HFFc6 (cell line): ENCODE data around the gene CARMIL1. TPM values are rescaled to one million over a fixed set of nuclear protein-coding genes. Genes with fewer than 3 reads are reported as not detected.

Source experiments
- DNase-seq: peaks from one replicate; pipeline ENCODE4 v3.0.0-alpha.2; 2018
- H3K27ac Mint-ChIP-seq: 2 replicates; pipeline ENCODE4 v1.8.0; 2020; ENCODE audit warnings: mild to moderate bottlenecking, mixed read lengths
- H3K27me3 Mint-ChIP-seq: 2 replicates; pipeline ENCODE4 v1.8.0; 2021; ENCODE audit warnings: mild to moderate bottlenecking, moderate library complexity, mixed read lengths; ENCODE audit not compliant: insufficient read depth
- H3K36me3 Mint-ChIP-seq: 2 replicates; pipeline ENCODE4 v1.8.0; 2021; ENCODE audit warnings: low read depth, mixed read lengths
- H3K4me1 Mint-ChIP-seq: 2 replicates; pipeline ENCODE4 v1.8.0; 2020; ENCODE audit warnings: low read depth, mixed read lengths
- H3K4me3 Mint-ChIP-seq: 2 replicates; pipeline ENCODE4 v1.8.0; 2020; ENCODE audit warnings: mild to moderate bottlenecking, moderate library complexity, mixed read lengths
- H3K9me3 Mint-ChIP-seq: 2 replicates; pipeline ENCODE4 v1.8.0; 2020; ENCODE audit warnings: mild to moderate bottlenecking, mixed read lengths
- total RNA-seq, 6 experiments: library from RNA; stranded (reverse); fragmentation: NEBNext Ultra II Directional; extraction: Animal tissue kit (Norgen Biotek cat#: 25700); gene quantifications; 2 replicates in 1 of 6; 3 replicates in 5 of 6; pipeline ENCODE4 v1.2.3, GENCODE V29; 2021
- TF ChIP-seq, protein P1 (sequence below): fragments of 200-600 bp; sonication (generic); IDR thresholded peaks from 2 replicates; pipeline ENCODE4 v1.5.0; 2021; ENCODE audit warnings: antibody characterized with exemption, mild to moderate bottlenecking

The CARMIL1 gene
- total RNA-seq, 6 experiments from 2014 or later: 12.2 to 15.6 (median 13.7) TPM

DNA sequence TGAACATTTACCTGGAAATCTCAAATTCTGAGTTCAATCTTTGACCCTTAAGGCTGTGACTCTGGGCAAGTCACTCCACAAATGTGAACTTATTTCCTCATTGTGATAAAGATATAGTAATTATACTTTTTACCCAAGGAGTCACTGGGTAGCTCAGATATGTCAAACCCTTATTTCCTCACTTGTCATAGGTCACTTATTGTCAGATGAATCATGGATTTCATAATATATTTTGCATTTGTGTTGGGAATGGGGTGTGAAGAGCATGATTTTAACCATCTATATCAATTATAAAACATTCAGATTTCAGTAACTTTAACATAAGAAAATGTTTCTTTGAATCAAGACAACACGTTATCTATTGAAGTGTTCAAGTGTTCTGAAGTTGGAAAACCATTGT lies 3.7 kb upstream of the CARMIL1 start:
- Mint-ChIP-seq H3K27ac (no peak overlapping the region), H3K9me3 (no peaks in the 10 kb centered on the region), H3K27me3 (peaks cover 4% of the 10 kb centered on the region), H3K4me1 (peaks cover 34% of the 10 kb centered on the region), H3K36me3 (no peaks in the 10 kb centered on the region), H3K4me3 (no peak overlapping the region)
- TF ChIP-seq, protein P1, sequence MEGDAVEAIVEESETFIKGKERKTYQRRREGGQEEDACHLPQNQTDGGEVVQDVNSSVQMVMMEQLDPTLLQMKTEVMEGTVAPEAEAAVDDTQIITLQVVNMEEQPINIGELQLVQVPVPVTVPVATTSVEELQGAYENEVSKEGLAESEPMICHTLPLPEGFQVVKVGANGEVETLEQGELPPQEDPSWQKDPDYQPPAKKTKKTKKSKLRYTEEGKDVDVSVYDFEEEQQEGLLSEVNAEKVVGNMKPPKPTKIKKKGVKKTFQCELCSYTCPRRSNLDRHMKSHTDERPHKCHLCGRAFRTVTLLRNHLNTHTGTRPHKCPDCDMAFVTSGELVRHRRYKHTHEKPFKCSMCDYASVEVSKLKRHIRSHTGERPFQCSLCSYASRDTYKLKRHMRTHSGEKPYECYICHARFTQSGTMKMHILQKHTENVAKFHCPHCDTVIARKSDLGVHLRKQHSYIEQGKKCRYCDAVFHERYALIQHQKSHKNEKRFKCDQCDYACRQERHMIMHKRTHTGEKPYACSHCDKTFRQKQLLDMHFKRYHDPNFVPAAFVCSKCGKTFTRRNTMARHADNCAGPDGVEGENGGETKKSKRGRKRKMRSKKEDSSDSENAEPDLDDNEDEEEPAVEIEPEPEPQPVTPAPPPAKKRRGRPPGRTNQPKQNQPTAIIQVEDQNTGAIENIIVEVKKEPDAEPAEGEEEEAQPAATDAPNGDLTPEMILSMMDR: no peak
- DNase-seq: no peak

DNA sequence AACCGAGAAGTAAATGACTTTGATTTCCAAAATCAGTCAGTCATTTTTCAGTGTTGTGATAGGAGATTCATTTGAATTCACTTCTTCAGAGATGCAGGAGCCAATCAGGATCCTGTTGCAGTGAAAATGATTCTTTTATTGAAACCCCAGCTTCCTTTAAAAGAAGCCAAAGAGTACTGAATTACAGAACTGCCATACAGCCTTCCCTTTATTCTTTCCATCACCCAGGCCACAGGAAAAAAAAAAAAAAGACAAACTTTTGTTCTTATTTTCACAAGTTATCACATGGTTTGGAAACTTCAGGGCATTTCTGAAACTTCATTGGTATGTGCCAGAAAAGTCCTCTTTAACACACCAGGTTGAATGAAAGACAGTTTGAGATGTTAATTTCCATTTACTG lies 1.8 kb upstream of the CARMIL1 start:
- Mint-ChIP-seq H3K36me3 (no peaks in the 10 kb centered on the region), H3K4me3 (no peak overlapping the region), H3K27me3 (peaks cover 4% of the 10 kb centered on the region), H3K27ac (no peak overlapping the region), H3K4me1 (peaks cover 44% of the 10 kb centered on the region), H3K9me3 (no peaks in the 10 kb centered on the region)
- TF ChIP-seq, protein P1: no peak
- no peak for DNase-seq

DNA sequence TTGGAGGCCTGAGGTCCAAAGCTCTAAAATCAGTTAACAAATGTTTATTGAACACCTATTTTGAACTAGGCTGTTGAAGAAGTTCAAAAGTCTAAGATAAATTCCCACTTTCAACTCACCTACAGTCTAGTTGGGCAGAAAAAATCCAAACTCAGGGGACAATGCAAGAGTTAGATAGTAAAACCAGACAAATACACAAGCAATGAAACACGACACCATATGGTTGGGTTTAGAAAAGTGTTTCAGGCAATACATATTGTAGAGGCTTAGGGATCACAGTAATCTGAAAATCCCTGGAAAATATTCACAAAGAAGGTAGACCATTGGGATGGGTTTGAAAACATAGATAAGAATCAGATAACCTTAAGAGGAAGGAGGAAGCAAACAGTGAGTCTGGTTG lies 1.3 kb upstream of the CARMIL1 start:
- TF ChIP-seq, protein P1: no peak
- Mint-ChIP-seq H3K4me1 (peaks cover 44% of the 10 kb centered on the region), H3K36me3 (no peaks in the 10 kb centered on the region), H3K9me3 (no peaks in the 10 kb centered on the region), H3K27me3 (peaks cover 4% of the 10 kb centered on the region), H3K27ac (peak overlapping the region; percentile 52; the same call in 1 of the 2 replicates), H3K4me3 (peak overlapping the region; percentile 94)
- no peak for DNase-seq

DNA sequence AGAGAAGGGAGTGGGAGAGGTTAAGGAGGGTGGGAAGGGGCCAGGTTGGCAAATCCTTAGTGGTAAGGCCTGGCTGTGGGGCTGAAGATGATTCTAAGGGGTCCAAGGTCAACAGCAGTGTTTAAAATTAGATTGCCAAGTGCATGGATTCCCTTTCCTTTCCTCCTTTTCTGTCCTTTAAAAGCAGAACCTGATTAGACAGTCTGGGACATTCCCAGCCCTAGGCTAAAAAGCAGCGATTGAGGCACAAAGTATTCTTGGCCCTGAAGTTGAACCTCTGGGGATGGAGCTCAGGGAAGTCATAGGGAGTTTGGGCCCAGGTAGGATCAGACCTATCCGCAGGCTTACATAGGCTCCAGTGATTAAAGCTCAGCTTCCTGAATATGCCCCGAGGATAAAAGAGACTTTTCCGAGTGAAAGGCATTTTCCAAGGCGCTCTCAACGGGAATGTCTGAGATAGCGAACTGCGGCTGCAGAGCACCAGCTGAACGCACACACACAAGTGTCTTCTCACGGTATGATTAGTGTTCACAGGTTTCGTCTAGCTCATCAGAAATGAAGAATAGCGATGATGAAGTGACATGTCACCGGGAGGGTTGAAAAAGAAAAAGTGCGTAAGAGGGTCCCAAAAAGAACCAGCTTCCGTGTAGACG lies 787 bp upstream of the CARMIL1 start:
- H3K27me3 Mint-ChIP-seq: peaks cover under 1% of the 10 kb centered on the region
- TF ChIP-seq, protein P1: no peak
- peak overlapping the region; percentile 94 for H3K4me3 Mint-ChIP-seq
- peak; percentile 19 for DNase-seq
- peaks cover 44% of the 10 kb centered on the region for H3K4me1 Mint-ChIP-seq
- H3K27ac Mint-ChIP-seq: peak overlapping the region; percentile 75
- no peaks in the 10 kb centered on the region for H3K36me3 Mint-ChIP-seq
- H3K9me3 Mint-ChIP-seq: no peaks in the 10 kb centered on the region

DNA sequence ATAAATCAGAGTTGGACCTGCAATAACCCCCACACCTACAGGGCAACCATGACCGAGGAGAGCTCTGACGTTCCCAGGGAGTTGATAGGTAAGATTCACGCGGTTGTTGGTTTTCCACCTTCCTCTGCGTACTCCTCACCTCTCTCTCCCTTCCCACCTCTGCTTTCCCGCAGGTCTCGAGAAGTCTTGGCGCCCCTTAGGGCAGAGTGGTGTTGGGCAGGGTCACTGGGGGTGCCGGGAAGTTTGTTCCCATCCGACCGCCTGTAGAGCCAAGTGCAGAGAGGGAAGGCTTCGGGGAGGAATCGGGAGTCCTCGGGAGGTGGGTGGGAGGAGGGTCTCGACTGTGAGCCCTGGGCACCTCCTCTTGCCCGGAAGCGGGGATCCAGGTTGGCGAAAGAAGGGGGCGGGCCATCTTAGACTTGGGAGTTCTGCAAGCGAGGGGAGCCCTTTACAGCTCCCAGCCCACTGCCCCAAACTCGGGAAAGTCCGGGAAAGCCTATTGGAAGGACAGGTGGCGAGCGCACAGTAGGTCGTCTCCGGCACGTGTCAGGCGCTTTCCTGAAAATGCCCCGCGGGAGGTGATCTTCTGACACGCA lies 672 bp downstream of the CARMIL1 start:
- no peaks in the 10 kb centered on the region for H3K36me3 Mint-ChIP-seq
- TF ChIP-seq, protein P1: no peak
- DNase-seq: no peak
- H3K27me3 Mint-ChIP-seq: no peaks in the 10 kb centered on the region; the same call in none of the 2 replicates
- no peaks in the 10 kb centered on the region for H3K9me3 Mint-ChIP-seq
- H3K4me3 Mint-ChIP-seq: peak overlapping the region; percentile 94
- H3K4me1 Mint-ChIP-seq: peaks cover 44% of the 10 kb centered on the region
- H3K27ac Mint-ChIP-seq: peak overlapping the region; percentile 36; the same call in 1 of the 2 replicates
